H4 (cell line): Measurements from ENCODE around the gene TUBB1. TPM values are rescaled to one million over a fixed set of nuclear protein-coding genes. Genes with fewer than 3 reads are reported as not detected.
"Not testable (repeated sequence)": the region's sequence is repeated elsewhere in the genome, so short reads cannot be mapped to it uniquely, and the experiment has no call there.

Source experiments
- DNase-seq: peaks from one replicate; pipeline ENCODE4 v3.0.0-alpha.2; 2015; ENCODE audit warnings: low spot score
- total RNA-seq: library from RNA; depleted of rRNA; stranded (reverse); fragments of >200 nt; shearing (Covaris generic); gene quantifications from 2 replicates; pipeline ENCODE4 v1.2.3, GENCODE V29; 2014

Gene TUBB1
- total RNA-seq, 1 experiment from 2014 or later, result not detected

DNA sequence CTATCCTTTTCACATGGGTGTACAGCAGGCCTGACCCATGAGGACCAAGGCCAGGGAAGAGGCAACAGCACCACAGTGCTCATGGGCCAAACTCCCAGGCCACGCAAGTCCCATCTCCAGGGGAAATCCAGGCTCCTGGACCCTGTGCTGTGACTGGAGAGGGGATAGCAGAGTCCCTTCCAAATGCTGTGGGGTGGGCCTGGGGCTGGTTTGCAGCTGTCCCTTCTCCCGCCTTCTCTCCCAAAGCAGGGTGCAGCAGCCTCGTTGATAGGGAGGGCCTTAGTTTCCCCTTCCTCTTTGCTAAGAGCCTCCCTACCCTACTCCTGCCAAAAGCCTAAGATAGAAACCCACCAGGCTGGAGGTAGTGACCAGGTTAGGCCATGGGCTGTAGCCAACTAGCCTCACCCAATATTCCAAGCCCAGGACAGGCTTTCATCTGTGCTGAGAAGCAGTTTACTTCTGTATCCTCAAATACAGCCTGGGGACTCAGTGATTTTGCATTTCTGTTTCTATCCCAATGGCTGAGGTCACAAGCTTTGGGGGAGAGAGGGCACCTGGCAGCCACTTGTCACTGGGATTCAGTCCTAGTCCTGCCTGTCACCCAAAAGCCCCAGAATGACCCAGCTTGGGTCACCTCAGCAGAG is 13.6 kb upstream of the TUBB1 start:
- DNase-seq, result no peak

GRCh38 chr20:59006167-59006863 is 12.9 kb upstream of the TUBB1 start:
- no peak for DNase-seq

- no peak for DNase-seq
These were observed 12.2 kb upstream of the TUBB1 start, which contains the start of gene CTSZ for GRCh38 chr20:59006864-59007664. Gene CTSZ (minus strand): TSS chr20:59007254. CDS start chr20:59007128, 126 bp downstream.

DNA sequence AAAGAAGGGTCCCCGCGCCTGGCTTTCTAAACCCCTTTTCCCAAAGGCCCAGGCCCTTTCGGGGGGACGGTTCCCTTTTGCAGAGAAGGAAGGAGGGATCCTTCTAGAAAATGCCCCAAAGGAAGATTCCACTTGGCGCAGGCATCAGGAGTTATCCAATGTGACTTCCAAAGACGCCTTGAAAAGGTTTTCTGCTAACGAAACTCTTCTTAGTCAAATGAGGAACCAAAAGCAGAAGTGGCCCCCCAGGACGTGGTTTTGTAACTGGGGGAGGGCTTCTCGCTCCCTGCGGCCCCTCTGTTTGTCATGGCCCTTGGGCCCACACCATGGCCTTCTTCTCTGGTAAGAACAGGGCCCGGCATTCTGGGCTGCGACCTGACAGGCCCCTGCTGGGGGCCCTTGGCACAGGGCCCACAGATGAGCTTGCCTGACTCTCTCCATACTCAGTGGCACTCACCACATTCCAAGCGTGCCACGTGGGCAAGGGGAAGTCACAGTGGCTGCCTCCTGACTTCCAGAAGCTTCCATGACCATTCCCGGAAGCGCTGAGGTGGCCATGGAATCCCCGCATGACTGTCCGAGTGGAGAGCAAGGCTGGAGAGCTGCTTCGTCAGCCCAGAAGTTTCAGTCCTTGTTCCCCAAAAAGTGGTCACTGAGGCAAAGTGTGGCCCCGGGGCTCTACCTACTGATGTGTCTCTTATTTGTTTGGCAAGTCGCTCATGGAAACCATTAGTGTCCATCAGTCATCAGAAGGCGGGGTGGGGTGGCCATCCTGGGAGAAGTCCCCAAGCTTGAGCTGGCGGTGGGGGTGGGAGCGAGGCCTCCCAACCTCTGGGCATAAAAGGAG is 11.3 kb upstream of the TUBB1 start:
- DNase-seq, result no peak

DNA sequence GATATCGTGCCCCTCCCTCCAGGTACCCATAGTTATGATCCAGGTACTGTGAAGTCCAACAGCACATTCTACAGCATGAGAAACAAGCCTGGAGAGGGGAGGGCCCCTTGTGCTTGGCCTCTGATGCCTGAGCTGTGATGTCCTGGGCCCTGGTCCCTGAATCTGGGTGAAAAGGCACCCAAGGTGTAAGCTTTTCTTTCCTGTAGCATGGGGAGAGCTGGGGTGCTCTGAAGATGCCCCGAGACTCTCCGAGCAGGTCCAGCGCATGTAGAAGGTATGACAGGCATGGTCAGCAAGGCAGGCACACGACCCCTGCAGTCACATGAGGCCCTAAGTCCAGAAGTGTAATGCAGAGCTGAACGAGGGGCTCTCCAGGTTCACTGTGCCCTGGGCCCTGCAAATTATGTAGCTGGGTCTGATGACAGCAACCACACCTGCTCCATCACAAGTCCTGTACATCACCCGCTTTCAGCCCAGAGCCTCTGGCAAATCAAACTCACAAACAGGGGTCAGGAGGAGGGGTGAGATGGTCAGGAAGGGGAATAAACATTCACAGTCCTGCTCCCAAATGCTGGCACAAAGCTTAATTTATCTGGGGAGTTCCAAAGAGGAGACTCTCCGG is 10.4 kb upstream of the TUBB1 start:
- no peak for DNase-seq

GRCh38 chr20:59010321-59010994 is 8.8 kb upstream of the TUBB1 start:
- DNase-seq, result peak; percentile 75

GRCh38 chr20:59010995-59011873 is 8.0 kb upstream of the TUBB1 start:
- DNase-seq, result peak; percentile 81

GRCh38 chr20:59011874-59012157 is 7.4 kb upstream of the TUBB1 start:
- not testable (repeated sequence) for DNase-seq

DNA sequence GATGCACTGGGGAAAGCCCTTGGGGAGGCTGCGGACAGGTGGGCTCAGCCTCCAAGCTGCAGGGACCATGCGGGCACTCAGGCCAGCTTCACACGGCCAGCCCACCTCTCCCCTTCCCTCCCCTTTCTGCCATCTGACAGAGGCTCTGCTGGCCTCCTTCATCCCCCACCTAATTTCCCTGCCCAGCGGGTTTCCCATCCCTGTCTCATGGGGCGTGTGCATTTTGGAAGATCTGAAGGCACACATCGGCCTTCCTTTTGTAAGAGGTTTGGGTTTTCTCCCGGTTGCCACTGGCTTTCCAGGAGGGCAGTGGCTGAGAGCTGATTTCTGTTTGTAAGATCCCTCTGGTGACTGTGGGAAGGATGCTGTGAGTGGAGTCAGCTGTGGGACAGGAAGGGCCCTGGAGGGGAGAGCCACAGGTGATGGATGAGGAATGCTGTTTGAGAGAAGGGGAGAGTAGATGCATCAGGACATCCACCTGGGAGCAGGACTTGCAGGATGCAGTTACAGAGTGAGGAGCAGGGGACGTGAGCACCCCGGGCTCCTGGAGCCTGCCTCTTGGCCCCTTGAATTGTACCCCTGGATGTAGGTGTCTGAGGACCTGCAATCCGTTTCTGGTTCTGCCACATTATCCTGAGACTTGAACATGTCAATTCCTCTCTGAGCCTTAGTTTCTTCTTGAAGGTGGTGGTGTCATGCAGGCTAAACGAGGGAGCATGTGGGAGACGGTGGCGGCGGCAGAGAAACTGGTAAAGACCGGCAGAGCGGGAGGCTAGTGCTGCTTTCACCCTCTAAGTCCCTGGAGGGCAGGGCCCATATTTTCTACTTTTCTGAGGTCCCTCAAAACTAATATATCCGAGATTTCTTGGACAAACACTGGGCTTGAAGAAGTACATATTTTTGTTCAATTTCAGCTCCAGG is 5.9 kb upstream of the TUBB1 start:
- DNase-seq, result no peak

DNA sequence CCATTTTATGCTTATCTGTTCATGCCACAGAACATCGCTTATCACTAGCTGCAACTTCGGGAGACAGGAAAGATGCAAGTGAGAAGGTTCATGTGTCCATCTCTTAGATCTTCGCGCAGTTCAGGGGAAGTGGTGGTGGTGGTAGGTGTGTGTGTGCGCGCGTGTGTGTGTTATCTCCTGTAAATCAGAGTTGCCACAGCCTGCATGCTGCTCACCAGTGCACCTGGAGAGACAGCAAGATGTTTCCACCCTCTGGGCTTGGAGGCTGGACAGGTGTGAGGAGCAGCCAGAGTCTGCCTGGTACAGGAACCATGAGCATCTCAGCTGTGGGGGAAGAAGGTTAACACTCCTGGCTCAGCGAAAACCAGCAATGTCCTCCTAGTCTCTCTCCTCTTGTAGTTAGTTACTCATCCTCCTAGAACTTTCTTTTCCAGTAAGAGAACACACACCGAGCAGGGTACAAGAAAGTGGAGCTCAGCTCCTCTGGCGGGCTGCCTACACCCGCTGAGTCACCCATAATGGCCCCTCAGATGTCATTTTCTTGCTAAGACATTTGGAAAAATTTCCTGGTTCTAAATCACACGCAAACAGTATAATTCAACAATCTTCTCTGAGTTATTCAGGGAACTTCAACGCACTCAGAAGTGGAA is 5.1 kb upstream of the TUBB1 start:
- peak; percentile 29 for DNase-seq

- no peak for DNase-seq
These were observed 4.4 kb upstream of the TUBB1 start for GRCh38 chr20:59014680-59015389.

- DNase-seq, result no peak
These were observed 3.8 kb upstream of the TUBB1 start for GRCh38 chr20:59015411-59015810.

GRCh38 chr20:59015812-59016711 is 3.2 kb upstream of the TUBB1 start:
- DNase-seq, result no peak

DNA sequence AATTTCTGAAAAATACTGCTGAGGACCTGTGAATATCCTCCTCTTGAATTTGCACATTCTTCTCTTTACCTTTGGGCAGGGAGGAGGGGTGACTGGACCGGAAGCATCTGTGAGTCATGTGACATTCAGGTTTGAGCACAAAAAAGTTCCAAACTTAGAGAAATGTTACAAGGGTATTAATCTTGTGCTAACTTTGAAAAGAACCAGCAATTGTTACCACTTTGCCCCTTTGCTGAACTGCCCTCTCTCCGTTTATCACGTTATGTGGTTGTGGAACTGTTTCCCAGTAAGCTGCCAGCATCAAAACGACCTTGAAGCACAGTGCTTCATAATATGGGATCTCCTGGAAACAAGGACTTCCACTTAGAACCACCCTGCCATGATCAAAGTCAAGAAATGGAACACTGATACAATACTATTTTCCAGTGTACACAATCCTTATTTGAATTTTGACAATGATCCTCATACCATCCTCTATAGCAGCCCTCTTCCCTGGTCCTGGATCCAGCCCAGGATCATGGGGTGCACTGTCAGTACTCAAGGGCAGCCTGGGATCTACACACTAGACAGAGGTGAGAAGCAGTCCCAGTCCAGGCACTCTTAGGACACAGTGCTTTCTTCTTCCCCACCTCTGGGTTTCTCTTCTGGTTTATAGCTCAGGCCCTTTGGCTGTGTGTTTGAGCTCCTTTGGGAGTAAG is 2.3 kb upstream of the TUBB1 start:
- no peak for DNase-seq

- no peak for DNase-seq
These were observed 1.6 kb upstream of the TUBB1 start for GRCh38 chr20:59017493-59018231.
